Loucy (cell line): ENCODE results near the gene CTNND2.

Source experiments
- CTCF ChIP-seq: fragments of 200-600 bp; sonication (generic); conservative IDR thresholded peaks from 2 replicates; pipeline ENCODE4 v1.5.1; 2014; ENCODE audit warnings: mild to moderate bottlenecking, antibody characterized with exemption, low read length
- EZH2phosphoT487 ChIP-seq: fragments of 200-600 bp; IDR thresholded peaks from 2 replicates; pipeline ENCODE4 v1.6.1; 2018; ENCODE audit warnings: antibody characterized with exemption, mild to moderate bottlenecking, moderate library complexity, borderline replicate concordance

DNA sequence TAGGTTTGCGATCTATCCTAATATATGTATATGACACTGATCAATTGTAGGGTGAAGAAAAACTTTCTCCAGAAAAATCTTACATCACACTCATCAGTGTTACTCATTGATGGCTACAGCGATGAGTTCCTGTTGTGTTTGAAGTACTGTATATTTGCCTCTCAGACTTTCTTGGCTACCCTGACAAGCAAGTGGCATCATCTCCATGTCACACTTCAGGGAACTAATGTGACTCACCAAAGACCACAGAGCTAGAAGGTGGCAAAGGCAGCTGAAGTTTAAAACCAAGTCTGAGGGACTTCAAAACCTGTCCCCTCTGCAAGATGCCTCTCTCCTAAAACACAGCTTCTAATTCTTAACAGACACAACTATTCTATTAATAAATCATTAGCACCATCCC, 451.4 kb downstream of the CTNND2 start:
- TF ChIP-seq CTCF (no peak), EZH2phosphoT487 (no peak)
